MM.1S (cell line): ENCODE results near the gene KRT40.
A peak's percentile ranks its signal among the peaks of the same experiment; 100 is the strongest.

ENCODE experiments used
- DNase-seq: peaks from one replicate; pipeline ENCODE4 v3.0.0-alpha.2; 2015
- H2AFZ ChIP-seq: fragments of 300-600 bp; sonication (generic); 2 replicates; pipeline ENCODE4 v1.6.0; 2016; ENCODE audit warnings: antibody characterized with exemption, low read length
- H3F3A ChIP-seq: fragments of 300-600 bp; sonication (generic); 2 replicates; pipeline ENCODE4 v1.6.1; 2016; ENCODE audit warnings: mild to moderate bottlenecking, antibody characterized with exemption, low read length, moderate library complexity, mixed read lengths; ENCODE audit not compliant: insufficient read depth
- H3K27ac ChIP-seq: fragments of 300-600 bp; sonication (generic); 2 replicates; pipeline ENCODE4 v1.5.1; 2016; ENCODE audit warnings: mild to moderate bottlenecking, low read length
- H3K27me3 ChIP-seq: fragments of 300-600 bp; sonication (generic); replicated peaks from 2 replicates; pipeline ENCODE4 v1.6.0; 2016; ENCODE audit warnings: low read length; ENCODE audit not compliant: insufficient read depth
- H3K36me3 ChIP-seq: fragments of 300-600 bp; sonication (generic); replicated peaks from 2 replicates; pipeline ENCODE4 v1.6.1; 2016; ENCODE audit warnings: mild to moderate bottlenecking, low read length, mixed read lengths; ENCODE audit not compliant: insufficient read depth
- H3K4me1 ChIP-seq: fragments of 300-600 bp; sonication (generic); 2 replicates; pipeline ENCODE4 v1.6.1; 2016; ENCODE audit warnings: low read length, mixed read lengths
- H3K4me2 ChIP-seq: fragments of 300-600 bp; sonication (generic); 2 replicates; pipeline ENCODE4 v1.6.0; 2016; ENCODE audit warnings: low read depth, low read length
- H3K4me3 ChIP-seq: fragments of 300-600 bp; sonication (generic); 2 replicates; pipeline ENCODE4 v1.5.1; 2016; ENCODE audit warnings: low read length, mixed read lengths
- H3K79me2 ChIP-seq: fragments of 300-600 bp; sonication (generic); 2 replicates; pipeline ENCODE4 v1.6.1; 2016; ENCODE audit warnings: mixed run types, low read length, mixed read lengths
- H3K9ac ChIP-seq: fragments of 300-600 bp; sonication (generic); 2 replicates; pipeline ENCODE4 v1.6.1; 2016; ENCODE audit warnings: low read length, mixed read lengths
- H3K9me2 ChIP-seq: fragments of 300-600 bp; sonication (generic); replicated peaks from 2 replicates; pipeline ENCODE4 v1.6.1; 2016; ENCODE audit warnings: mild to moderate bottlenecking, low read length, mixed read lengths; ENCODE audit not compliant: insufficient read depth
- H3K9me3 ChIP-seq: fragments of 300-600 bp; sonication (generic); replicated peaks from 2 replicates; pipeline ENCODE4 v1.6.1; 2016; ENCODE audit warnings: mild to moderate bottlenecking, low read length, mixed read lengths; ENCODE audit not compliant: insufficient read depth
- H4K20me1 ChIP-seq: fragments of 300-600 bp; sonication (generic); 2 replicates; pipeline ENCODE4 v1.6.1; 2016; ENCODE audit warnings: mild to moderate bottlenecking, low read length, moderate library complexity, mixed read lengths; ENCODE audit not compliant: insufficient read depth
- EZH2 ChIP-seq: fragments of 300-600 bp; sonication (generic); optimal IDR thresholded peaks from 2 replicates; pipeline ENCODE3; 2017; ENCODE audit warnings: low read depth, mild to moderate bottlenecking, antibody characterized with exemption, low read length, mixed read lengths
- EZH2phosphoT487 ChIP-seq: fragments of 300-600 bp; sonication (generic); IDR thresholded peaks from 2 replicates; pipeline ENCODE4 v1.6.1; 2018; ENCODE audit warnings: antibody characterized with exemption, low read length
- TF ChIP-seq, protein P1 (sequence below): fragments of 300-600 bp; sonication (generic); IDR thresholded peaks from 2 replicates; pipeline ENCODE4 v1.5.1; 2016; ENCODE audit warnings: antibody characterized with exemption, low read length, mixed read lengths

KRT40 gene

DNA sequence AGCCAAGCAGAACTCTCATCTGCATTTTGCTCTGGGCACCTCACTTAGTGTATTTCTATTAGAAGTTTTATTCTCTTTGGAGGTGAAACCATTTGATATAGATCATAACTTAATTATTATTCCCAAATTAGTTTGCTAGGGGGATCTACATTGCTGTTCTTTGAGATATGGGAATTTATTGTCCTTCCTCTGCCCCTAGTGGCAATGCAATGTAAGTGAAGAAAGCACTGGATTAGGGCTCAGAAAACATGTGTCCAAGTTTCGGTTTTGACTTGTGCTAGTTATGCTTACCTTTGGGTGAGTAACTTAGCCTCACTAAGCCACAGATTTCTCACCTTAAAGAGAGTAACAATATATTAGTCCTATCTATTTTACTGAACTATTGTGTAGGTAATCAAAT lies 20.3 kb downstream of the KRT40 start:
- no peak overlapping the region for H3K27ac ChIP-seq
- H3K9me2 ChIP-seq: no peaks in the 10 kb centered on the region
- no peak overlapping the region for H2AFZ ChIP-seq
- no peaks in the 10 kb centered on the region for H3K9me3 ChIP-seq
- TF ChIP-seq EZH2: no peak
- TF ChIP-seq EZH2phosphoT487: no peak
- TF ChIP-seq, protein P1, sequence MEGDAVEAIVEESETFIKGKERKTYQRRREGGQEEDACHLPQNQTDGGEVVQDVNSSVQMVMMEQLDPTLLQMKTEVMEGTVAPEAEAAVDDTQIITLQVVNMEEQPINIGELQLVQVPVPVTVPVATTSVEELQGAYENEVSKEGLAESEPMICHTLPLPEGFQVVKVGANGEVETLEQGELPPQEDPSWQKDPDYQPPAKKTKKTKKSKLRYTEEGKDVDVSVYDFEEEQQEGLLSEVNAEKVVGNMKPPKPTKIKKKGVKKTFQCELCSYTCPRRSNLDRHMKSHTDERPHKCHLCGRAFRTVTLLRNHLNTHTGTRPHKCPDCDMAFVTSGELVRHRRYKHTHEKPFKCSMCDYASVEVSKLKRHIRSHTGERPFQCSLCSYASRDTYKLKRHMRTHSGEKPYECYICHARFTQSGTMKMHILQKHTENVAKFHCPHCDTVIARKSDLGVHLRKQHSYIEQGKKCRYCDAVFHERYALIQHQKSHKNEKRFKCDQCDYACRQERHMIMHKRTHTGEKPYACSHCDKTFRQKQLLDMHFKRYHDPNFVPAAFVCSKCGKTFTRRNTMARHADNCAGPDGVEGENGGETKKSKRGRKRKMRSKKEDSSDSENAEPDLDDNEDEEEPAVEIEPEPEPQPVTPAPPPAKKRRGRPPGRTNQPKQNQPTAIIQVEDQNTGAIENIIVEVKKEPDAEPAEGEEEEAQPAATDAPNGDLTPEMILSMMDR: peak; percentile 85
- DNase-seq: peak; percentile 75
- no peaks in the 10 kb centered on the region for H3K79me2 ChIP-seq
- H4K20me1 ChIP-seq: no peaks in the 10 kb centered on the region
- H3F3A ChIP-seq: no peaks in the 10 kb centered on the region; the same call in 1 of the 2 replicates
- H3K4me3 ChIP-seq: no peak overlapping the region
- H3K36me3 ChIP-seq: no peaks in the 10 kb centered on the region
- H3K27me3 ChIP-seq: no peaks in the 10 kb centered on the region
- H3K4me2 ChIP-seq: no peak overlapping the region
- H3K9ac ChIP-seq: no peak overlapping the region
- peaks cover 5% of the 10 kb centered on the region; the same call in 1 of the 2 replicates for H3K4me1 ChIP-seq

DNA sequence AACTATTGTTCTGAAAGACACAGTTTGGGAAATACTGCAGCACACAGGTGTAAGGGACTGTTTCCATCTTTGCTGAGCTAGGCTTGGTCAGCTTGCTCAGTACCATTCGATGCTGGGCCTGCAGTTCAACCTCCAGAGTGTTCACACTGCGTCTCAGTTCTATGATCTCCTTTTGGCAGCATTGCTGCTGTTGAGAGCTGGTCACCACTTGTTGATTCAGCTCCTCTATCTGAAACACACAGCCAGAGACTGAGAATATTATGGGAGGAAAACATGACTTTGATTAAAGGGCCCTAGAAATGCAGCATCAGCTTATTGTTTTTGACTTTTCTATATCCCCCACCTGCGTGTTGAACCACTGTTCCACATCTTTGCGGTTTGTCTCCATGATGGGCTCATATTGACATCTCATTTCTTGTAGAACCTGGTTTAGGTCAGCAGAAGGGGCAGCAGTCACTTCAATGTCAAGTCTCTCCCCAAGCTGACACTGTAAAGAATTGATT lies 22.0 kb downstream of the KRT40 start:
- Histone ChIP-seq H4K20me1 (no peaks in the 10 kb centered on the region), H3K79me2 (no peaks in the 10 kb centered on the region), H3K4me1 (peaks cover 5% of the 10 kb centered on the region; the same call in 1 of the 2 replicates), H3K4me3 (no peak overlapping the region), H3K27ac (peak overlapping the region; percentile 26; the same call in 1 of the 2 replicates), H3K4me2 (no peak overlapping the region), H3K9me2 (no peaks in the 10 kb centered on the region), H3F3A (no peaks in the 10 kb centered on the region; the same call in 1 of the 2 replicates), H3K36me3 (no peaks in the 10 kb centered on the region), H2AFZ (0 out of 2 replicates have a peak overlapping the region, but pooled peaks have one; percentile 13), H3K27me3 (no peaks in the 10 kb centered on the region), H3K9me3 (no peaks in the 10 kb centered on the region), H3K9ac (no peak overlapping the region)
- DNase-seq: peak; percentile 14
- TF ChIP-seq, protein P1: no peak
- TF ChIP-seq EZH2phosphoT487 (no peak), EZH2 (no peak)

DNA sequence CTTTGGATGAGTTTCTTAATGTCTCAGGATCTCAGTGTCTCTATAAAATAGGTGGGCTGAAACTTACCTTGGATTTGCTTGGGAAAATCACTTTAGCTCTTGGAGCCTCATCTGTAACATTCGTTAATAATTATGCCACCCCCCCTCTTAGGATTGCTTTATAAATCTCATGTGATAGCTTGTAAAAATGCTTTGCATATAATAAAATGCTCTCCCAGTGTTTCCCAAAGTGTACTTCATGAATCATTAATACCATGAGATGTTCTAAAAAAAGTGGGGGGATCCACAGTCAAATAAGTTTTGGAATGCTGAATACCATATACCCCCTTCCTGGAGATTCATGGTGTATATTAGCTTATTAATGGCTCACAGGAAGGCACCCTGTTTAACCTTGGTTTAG lies 22.5 kb downstream of the KRT40 start:
- Histone ChIP-seq H3F3A (no peaks in the 10 kb centered on the region; the same call in 1 of the 2 replicates), H3K9me2 (no peaks in the 10 kb centered on the region), H3K36me3 (no peaks in the 10 kb centered on the region), H3K4me1 (peaks cover 5% of the 10 kb centered on the region; the same call in 1 of the 2 replicates), H3K4me3 (no peak overlapping the region), H3K27me3 (no peaks in the 10 kb centered on the region), H3K9ac (no peak overlapping the region), H4K20me1 (no peaks in the 10 kb centered on the region), H3K27ac (peak overlapping the region; percentile 26; the same call in 1 of the 2 replicates), H3K4me2 (no peak overlapping the region), H2AFZ (0 out of 2 replicates have a peak overlapping the region, but pooled peaks have one; percentile 13), H3K9me3 (no peaks in the 10 kb centered on the region), H3K79me2 (no peaks in the 10 kb centered on the region)
- no peak for DNase-seq
- no peak for TF ChIP-seq EZH2
- TF ChIP-seq, protein P1: no peak
